Measurements from ENCODE around the gene TUBA4A. TPM values are rescaled to one million over a fixed set of nuclear protein-coding genes. Genes with fewer than 3 reads are reported as not detected.

The TUBA4A gene
- 0.45 TPM in 1 of 2 replicates, not detected in the other for total RNA-seq (2014; rRNA removed; shearing (Covaris generic))

DNA sequence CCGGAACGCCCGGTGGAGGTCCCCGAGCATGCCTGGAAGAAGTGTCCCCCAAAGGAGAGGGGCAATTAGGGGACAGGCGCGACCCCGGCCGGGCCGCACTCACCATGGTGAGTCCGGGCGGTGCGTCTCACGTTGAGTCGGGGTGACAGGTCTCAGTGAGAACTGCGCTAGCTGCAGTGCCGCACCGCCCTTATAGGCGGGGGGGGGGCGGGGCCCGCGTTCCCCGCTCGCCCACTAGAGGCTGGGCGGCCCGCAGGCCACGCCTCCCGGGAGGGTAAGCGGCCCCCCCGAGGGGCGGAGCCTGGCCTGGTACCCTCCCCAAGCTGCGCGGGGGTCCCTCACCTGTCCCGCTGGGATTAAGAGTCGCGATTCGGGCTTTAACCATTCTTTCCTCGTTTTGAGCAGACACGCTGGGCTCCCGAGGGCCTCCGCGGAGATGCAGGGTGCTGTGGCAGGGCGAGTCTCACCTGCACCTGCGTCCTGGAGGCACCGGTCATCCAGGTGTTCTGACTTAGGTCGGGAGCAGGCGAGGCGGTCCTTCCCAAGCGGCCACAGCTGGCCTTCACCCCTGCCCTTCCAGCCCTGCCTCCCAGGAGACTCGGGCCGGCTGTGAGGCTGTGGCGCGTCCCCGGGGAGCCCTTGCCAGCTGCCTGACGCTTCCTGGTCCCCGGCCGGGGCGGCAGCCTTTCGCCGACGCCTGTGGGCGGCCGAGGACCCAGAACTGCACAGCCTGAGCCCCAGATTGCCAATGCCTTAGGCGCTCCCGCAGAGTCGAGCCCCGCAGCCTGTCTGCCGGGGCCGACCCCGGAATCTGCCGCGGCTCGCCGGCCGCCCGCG, at the start of gene TUBA4A:
TUBA4A (minus strand) TSS at position 166 of the 837 bp plus-strand sequence; CDS start at position 106, 60 bp downstream.
- Histone ChIP-seq H3K9me3 (replicated peaks) (peaks cover 4% of the 10 kb centered on the region), H3K36me3 (no peaks in the 10 kb centered on the region), H3K27me3 (replicated peaks) (peaks cover 47% of the 10 kb centered on the region), H3K4me3 (peak within 1 kb of the TSS; percentile 19), H3K27ac (no peak within 1 kb of the TSS), H3K4me1 (replicated peaks) (peaks cover 28% of the 10 kb centered on the region)
- peak in 1 of 2 experiments; percentile 55 for DNase-seq (ENCODE audit: low read depth in 1 of 2, low spot score in 2 of 2)

DNA sequence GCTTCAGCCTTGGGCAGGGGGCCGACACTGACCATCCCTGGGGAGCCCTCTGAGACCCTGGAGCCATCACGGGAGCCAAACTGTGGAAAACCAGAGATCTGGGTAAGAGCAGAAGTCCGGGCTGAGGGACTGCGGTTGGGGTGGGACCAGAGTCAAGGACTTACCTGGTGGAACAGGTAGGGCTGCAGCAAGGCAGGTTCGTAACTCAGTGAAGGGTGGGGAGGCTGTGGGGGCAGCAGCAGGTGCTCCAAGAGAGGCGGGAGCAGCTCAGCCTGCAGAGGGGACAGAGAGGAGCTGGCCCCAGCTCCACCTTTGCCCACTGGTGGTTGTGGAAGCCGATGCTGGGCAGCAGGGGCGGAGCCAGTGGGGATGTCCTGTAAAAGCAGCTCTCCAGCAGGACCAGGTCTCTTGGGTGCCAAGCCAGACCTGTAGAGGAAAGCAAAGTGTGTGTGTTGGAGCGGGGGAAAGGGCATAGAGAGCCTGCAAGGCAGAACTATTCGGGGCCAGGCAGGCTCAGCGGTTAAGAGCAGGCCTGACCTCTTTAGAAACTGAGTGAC, 48.8 kb upstream of the TUBA4A start:
- Histone ChIP-seq H3K27ac (no peak overlapping the region), H3K27me3 (replicated peaks) (peaks cover 27% of the 10 kb centered on the region), H3K36me3 (no peaks in the 10 kb centered on the region), H3K9me3 (replicated peaks) (no peaks in the 10 kb centered on the region), H3K4me3 (no peak overlapping the region), H3K4me1 (replicated peaks) (no peaks in the 10 kb centered on the region; the same call in 1 of the 2 replicates)
- DNase-seq (ENCODE audit: low read depth in 1 of 2, low spot score in 2 of 2): no peak

GRCh38 chr2:219300022-219300421, 46.3 kb upstream of the TUBA4A start:
- Histone ChIP-seq H3K27ac (no peak overlapping the region), H3K9me3 (replicated peaks) (no peaks in the 10 kb centered on the region), H3K4me3 (no peak overlapping the region), H3K36me3 (no peaks in the 10 kb centered on the region), H3K4me1 (replicated peaks) (peaks cover 2% of the 10 kb centered on the region), H3K27me3 (replicated peaks) (peaks cover 27% of the 10 kb centered on the region)
- no peak for DNase-seq (ENCODE audit: low read depth in 1 of 2, low spot score in 2 of 2)

- Histone ChIP-seq H3K27me3 (replicated peaks) (peaks cover 23% of the 10 kb centered on the region; the same call in 1 of the 2 replicates), H3K36me3 (no peaks in the 10 kb centered on the region), H3K27ac (no peak overlapping the region), H3K4me3 (no peak overlapping the region), H3K9me3 (replicated peaks) (no peaks in the 10 kb centered on the region), H3K4me1 (replicated peaks) (peaks cover 9% of the 10 kb centered on the region)
- no peak for DNase-seq (ENCODE audit: low read depth in 1 of 2, low spot score in 2 of 2)
Measured at GRCh38 chr2:219299372-219299760, 45.6 kb upstream of the TUBA4A start.

DNA sequence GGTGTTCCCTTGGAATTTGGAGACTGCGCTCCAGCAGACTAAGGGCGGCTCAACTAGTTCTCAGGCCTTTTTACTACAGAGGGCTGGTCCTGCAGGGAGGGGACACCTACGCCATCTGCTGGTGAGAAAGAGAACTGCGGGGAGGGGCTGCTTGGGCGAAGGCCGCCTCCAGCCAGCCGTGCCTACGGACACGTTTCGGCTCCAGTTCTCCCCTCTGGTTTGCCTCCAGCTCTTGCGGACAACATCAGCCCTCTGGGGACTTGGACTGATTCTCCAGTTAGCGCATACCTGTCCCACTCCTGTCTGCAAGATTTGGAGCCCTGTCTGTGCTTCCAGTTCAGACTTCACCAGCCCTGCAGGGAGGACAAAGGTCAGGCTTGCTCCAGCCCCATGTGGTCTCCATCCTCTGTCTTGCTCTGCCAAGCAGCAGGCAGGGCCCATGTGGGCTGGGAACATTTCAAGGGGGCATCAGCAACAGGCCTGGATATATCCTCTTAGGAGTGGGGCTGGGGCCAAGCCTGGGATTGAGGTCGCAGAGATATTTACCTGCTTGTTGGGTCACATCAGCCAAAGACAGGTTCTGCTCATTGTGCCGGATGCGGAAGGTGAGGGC, 45.1 kb upstream of the TUBA4A start:
- Histone ChIP-seq H3K27me3 (replicated peaks) (peaks cover 18% of the 10 kb centered on the region; the same call in 1 of the 2 replicates), H3K9me3 (replicated peaks) (no peaks in the 10 kb centered on the region), H3K27ac (no peak overlapping the region), H3K36me3 (no peaks in the 10 kb centered on the region), H3K4me1 (replicated peaks) (peaks cover 9% of the 10 kb centered on the region), H3K4me3 (no peak overlapping the region)
- DNase-seq (ENCODE audit: low read depth in 1 of 2, low spot score in 2 of 2): peak; percentile 71 to 83

DNA sequence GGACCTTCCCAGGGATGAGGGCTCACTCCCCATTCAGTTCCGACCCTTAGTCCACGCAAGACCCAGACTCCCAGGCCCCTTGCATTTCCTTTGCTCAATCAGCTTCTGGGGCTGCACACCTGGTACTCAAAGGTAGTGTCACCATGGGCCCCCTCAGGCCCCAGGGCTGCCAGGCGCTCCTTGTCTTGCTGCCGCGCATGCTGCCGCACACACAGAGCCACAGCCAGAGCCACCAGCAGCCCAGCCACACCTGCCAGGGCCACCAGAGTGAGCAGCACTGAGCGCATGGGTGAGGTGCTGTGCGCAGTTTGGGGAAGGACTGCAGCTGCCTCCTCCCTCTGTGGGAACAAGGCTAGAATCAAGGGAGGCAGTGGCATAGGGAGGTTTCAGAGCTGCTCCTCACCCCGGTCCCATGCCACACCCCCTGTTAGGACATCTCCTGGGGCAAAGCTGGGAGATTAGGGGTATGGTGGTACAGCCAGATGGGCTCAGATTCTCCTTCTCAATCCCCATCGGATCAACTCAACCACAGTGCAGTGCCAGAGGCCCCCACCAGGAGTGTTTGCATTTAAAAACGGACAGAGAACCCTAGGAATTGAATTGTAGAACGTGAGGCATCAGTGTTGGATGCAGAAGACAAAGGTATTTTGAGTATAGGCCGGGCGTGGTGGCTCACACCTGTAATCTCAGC, 44.2 kb upstream of the TUBA4A start:
- Histone ChIP-seq H3K27me3 (replicated peaks) (peaks cover 18% of the 10 kb centered on the region; the same call in 1 of the 2 replicates), H3K27ac (no peak overlapping the region)

GRCh38 chr2:219296631-219297391, 43.1 kb upstream of the TUBA4A start:
- H3K36me3 ChIP-seq: no peaks in the 10 kb centered on the region
- DNase-seq (ENCODE audit: low read depth in 1 of 2, low spot score in 2 of 2): no peak

More for the DNA sequence above, 44.2 kb upstream of the TUBA4A start:
- peaks cover 9% of the 10 kb centered on the region for H3K4me1 ChIP-seq (replicated peaks)
- no peak for DNase-seq (ENCODE audit: low read depth in 1 of 2, low spot score in 2 of 2)
- no peaks in the 10 kb centered on the region for H3K36me3 ChIP-seq
- no peaks in the 10 kb centered on the region for H3K9me3 ChIP-seq (replicated peaks)
- no peak overlapping the region for H3K4me3 ChIP-seq

DNA sequence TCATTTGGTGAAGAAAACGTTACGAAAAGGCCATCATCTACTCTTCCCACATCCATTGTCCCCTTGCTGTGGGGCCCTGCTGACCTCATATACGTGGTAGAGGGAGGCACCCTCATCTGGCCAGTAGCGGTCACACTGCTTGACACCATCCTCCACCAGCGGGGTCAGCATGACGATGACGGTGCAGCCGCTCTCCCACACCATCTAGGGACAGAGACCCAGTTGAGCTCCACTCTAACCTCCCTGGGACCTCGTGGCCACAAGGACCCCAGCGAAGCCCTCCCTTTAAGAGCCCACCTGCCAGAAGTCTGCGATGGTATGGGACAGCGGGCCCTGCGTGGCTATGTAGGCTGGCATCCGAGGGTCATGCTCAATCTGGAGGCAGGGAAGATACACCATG, 42.4 kb upstream of the TUBA4A start:
- Histone ChIP-seq H3K9me3 (replicated peaks) (no peaks in the 10 kb centered on the region), H3K27me3 (replicated peaks) (peaks cover 18% of the 10 kb centered on the region; the same call in 1 of the 2 replicates), H3K4me1 (replicated peaks) (peaks cover 13% of the 10 kb centered on the region), H3K4me3 (no peak overlapping the region), H3K27ac (no peak overlapping the region), H3K36me3 (no peaks in the 10 kb centered on the region)
- no peak for DNase-seq (ENCODE audit: low read depth in 1 of 2, low spot score in 2 of 2)

More at GRCh38 chr2:219296631-219297391, 43.1 kb upstream of the TUBA4A start:
- Histone ChIP-seq H3K4me1 (replicated peaks) (peaks cover 12% of the 10 kb centered on the region), H3K9me3 (replicated peaks) (no peaks in the 10 kb centered on the region), H3K4me3 (no peak overlapping the region), H3K27ac (no peak overlapping the region), H3K27me3 (replicated peaks) (peaks cover 18% of the 10 kb centered on the region; the same call in 1 of the 2 replicates)

GRCh38 chr2:219294356-219295351, 40.9 kb upstream of the TUBA4A start:
- Histone ChIP-seq H3K36me3 (no peaks in the 10 kb centered on the region), H3K27ac (no peak overlapping the region), H3K27me3 (replicated peaks) (peaks cover 7% of the 10 kb centered on the region; the same call in 1 of the 2 replicates), H3K9me3 (replicated peaks) (no peaks in the 10 kb centered on the region), H3K4me1 (replicated peaks) (peaks cover 15% of the 10 kb centered on the region), H3K4me3 (peak overlapping the region; percentile 30)
- DNase-seq (ENCODE audit: low read depth in 1 of 2, low spot score in 2 of 2): peak; percentile 78 to 79

DNA sequence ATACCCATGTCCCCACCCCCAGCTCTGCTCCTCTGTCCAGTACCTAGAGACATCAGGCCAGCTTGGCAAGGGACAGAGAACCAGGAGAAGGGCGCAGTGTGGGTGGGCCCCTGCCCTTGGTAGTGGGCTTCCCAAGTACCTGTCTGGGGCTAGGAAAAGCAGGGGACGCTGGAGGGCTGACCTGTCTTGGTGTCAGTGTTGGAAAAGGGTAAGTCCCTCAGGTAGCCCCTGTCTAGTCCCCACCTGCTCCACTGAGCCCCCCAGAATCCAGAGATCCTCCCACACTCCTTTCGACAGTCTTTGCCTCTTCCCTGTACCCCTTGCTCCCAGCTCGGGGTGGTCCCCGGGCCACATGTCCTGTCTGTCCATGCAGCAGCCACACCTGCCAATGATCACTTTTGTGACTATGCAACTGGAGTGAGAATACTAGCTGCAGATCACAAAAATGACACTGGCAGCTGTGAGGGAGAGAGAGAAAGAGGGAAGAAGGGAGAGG, 40.1 kb upstream of the TUBA4A start:
- no peaks in the 10 kb centered on the region for H3K9me3 ChIP-seq (replicated peaks)
- DNase-seq (ENCODE audit: low read depth in 1 of 2, low spot score in 2 of 2): no peak
- peaks cover 21% of the 10 kb centered on the region for H3K4me1 ChIP-seq (replicated peaks)
- no peak overlapping the region for H3K27ac ChIP-seq
- H3K27me3 ChIP-seq (replicated peaks): peaks cover under 1% of the 10 kb centered on the region; the same call in 1 of the 2 replicates
- no peak overlapping the region for H3K4me3 ChIP-seq
- H3K36me3 ChIP-seq: no peaks in the 10 kb centered on the region

DNA sequence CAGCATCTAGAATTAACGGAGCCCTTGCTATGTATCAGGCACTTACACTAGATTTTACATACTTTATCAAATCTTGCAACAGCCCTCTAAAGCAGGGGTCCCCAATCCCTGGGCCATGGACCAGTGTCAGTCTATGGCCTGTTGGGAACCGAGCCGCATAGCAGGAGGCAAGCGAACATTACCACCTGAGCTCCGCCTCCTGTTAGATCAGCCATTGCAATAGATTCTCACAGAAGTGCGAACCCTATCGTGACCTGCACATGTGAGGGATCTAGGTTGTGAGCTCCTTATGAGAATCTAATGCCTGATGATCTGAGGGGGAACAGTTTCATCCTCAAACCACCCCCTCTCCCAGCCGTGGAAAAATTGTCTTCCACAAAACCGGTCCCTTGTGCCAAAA, 38.9 kb upstream of the TUBA4A start:
- Histone ChIP-seq H3K27ac (no peak overlapping the region), H3K36me3 (no peaks in the 10 kb centered on the region), H3K4me1 (replicated peaks) (peaks cover 21% of the 10 kb centered on the region), H3K27me3 (replicated peaks) (no peaks in the 10 kb centered on the region; the same call in 1 of the 2 replicates), H3K4me3 (no peak overlapping the region), H3K9me3 (replicated peaks) (no peaks in the 10 kb centered on the region)
- no peak for DNase-seq (ENCODE audit: low read depth in 1 of 2, low spot score in 2 of 2)

Measured in SJSA1 (cell line).